GM10248 (cell line): ENCODE results near the gene STYK1.

Experiments
- CTCF ChIA-PET: fragments of 300-600 bp; sonication (Branson Sonifier 250); formaldehyde crosslinking; extraction: SDS; loops from one replicate; lab custom pipeline; 2021; ENCODE audit warnings: antibody characterized with exemption; lab: Yijun Ruan, JAX
- POLR2A ChIA-PET: fragments of 350-650 bp; sonication (Branson Sonifier 250); formaldehyde crosslinking; extraction: SDS; loops from one replicate; lab custom pipeline; 2020; ENCODE audit warnings: antibody characterized with exemption; lab: Yijun Ruan, JAX
- DNase-seq: peaks from one replicate; pipeline ENCODE4 v3.0.0; 2012; ENCODE audit errors: extremely low spot score
- CTCF ChIP-seq: IDR thresholded peaks from 2 replicates; pipeline ENCODE4 v1.5.1; 2012; ENCODE audit warnings: mild to moderate bottlenecking, low read depth; ENCODE audit errors: extremely low read depth, missing control alignments, control extremely low read depth

STYK1 gene

DNA sequence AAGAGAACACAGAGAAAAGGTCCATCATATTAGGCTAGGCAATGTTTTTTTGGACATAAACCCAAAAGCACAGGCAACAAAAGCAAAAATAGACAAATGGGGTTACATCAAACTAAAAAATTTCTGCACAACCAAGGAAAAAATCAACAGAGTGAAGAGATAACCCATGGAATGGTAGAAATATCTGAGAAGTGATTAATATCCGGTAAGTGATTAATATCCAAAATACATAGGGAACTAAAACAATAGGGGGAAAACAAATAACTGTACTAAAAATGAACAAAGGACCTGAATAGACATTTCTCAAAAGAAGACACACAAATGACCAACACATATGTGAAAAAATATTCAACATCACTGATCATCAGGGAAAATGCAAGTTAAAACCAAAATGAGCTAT lies 4.3 kb downstream of the STYK1 start:
- CTCF ChIA-PET, result interaction anchor here (0.9 to 2.2 kb wide), 5 partner anchors 8 to 530 kb away, joined by 3 to 8 read pairs (median 3); no protein-coding TSS in a partner anchor
- TF ChIP-seq CTCF, result no peak
- DNase-seq, result no peak
- POLR2A ChIA-PET, result no interaction called here

- ChIA-PET POLR2A (no interaction called here), CTCF (interaction anchor here (0.7 to 2.2 kb wide), 7 partner anchors 9 to 442 kb away, joined by 3 to 8 read pairs (median 3); no protein-coding TSS in a partner anchor)
- no peak for TF ChIP-seq CTCF
- no peak for DNase-seq
Observed at GRCh38 chr12:10668526-10668925, 5.3 kb downstream of the STYK1 start.

DNA sequence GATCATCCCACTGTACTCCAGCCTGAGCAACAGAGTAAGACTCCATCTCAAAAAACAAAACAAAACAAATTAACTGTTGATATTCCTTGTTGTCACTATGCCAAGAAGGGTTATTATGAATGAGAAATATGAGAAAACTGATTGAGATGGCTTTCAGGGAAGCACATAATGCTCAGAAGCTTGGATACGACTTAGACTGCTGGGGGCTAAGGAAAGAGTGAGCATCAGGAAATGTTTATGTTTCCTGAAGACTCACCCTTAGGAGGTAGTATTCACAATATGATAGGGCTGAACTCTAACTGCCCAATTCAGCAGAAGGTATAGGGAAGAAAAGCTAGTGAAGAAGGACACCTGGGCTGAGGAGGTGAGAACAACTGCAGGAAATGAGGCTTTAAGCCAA lies 6.3 kb downstream of the STYK1 start:
- no peak for TF ChIP-seq CTCF
- DNase-seq, result no peak
- POLR2A ChIA-PET, result no interaction called here
- CTCF ChIA-PET, result interaction anchor here (0.9 to 2.2 kb wide), 6 partner anchors 10 to 82 kb away, joined by 3 to 8 read pairs (median 3); no protein-coding TSS in a partner anchor

- ChIA-PET POLR2A (no interaction called here), CTCF (no interaction called here)
- no peak for TF ChIP-seq CTCF
- no peak for DNase-seq
Observed at GRCh38 chr12:10664499-10664898, 9.4 kb downstream of the STYK1 start.

- ChIA-PET CTCF (no interaction called here), POLR2A (no interaction called here)
- TF ChIP-seq CTCF, result no peak
- no peak for DNase-seq
Observed at GRCh38 chr12:10663869-10664268, 10.0 kb downstream of the STYK1 start.

GRCh38 chr12:10661338-10661737 lies 12.5 kb downstream of the STYK1 start:
- ChIA-PET POLR2A (no interaction called here), CTCF (no interaction called here)
- no peak for TF ChIP-seq CTCF
- no peak for DNase-seq

- no peak for DNase-seq
- ChIA-PET POLR2A (no interaction called here), CTCF (no interaction called here)
- no peak for TF ChIP-seq CTCF
Observed at GRCh38 chr12:10654003-10654402, 19.8 kb downstream of the STYK1 start.
